ENCODE measurements around the gene C6orf62. TPM values are rescaled to one million over a fixed set of nuclear protein-coding genes. Genes with fewer than 3 reads are reported as not detected.

The C6orf62 gene
- total and polyA plus RNA-seq, 12 donors, result 52.3 to 121 (median 102) TPM

DNA sequence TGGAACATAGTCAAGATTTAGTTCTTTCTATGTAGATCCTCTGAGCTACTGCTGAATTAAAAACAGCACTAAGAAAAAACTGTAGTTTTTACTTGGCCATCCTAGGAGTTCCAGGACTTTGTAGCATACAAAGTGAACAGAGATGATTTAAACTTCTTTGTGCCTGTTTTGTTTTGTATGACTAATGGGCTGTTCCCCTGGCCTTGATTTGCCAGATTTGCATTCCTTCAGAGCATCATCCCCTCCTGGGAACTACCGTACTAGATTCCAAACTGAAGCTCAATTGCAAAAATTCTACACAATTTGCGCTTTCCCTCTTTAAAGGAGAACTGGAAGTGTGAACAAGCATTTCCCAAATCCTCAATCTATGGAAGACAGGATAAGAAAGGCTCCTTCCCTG, 29.0 kb downstream of the C6orf62 start:
- WGBS, 4 donors, result 55 to 67% (median 64%) methylated on average over 2 of the region's 2 CpGs
- Histone ChIP-seq H3K36me3 (replicated peaks in 1 of 2) (no peaks in the 10 kb centered on the region), H3K27ac (no peak overlapping the region), H3K9me3 (replicated peaks in 1 of 3) (no peaks in the 10 kb centered on the region), H3K4me1 (replicated peaks in 1 of 2) (peaks cover 0 to 5% of the 10 kb centered on the region in 2 donors), H3K27me3 (no peaks in the 10 kb centered on the region), H3K4me3 (no peak overlapping the region)
- TF ChIP-seq, protein P1, sequence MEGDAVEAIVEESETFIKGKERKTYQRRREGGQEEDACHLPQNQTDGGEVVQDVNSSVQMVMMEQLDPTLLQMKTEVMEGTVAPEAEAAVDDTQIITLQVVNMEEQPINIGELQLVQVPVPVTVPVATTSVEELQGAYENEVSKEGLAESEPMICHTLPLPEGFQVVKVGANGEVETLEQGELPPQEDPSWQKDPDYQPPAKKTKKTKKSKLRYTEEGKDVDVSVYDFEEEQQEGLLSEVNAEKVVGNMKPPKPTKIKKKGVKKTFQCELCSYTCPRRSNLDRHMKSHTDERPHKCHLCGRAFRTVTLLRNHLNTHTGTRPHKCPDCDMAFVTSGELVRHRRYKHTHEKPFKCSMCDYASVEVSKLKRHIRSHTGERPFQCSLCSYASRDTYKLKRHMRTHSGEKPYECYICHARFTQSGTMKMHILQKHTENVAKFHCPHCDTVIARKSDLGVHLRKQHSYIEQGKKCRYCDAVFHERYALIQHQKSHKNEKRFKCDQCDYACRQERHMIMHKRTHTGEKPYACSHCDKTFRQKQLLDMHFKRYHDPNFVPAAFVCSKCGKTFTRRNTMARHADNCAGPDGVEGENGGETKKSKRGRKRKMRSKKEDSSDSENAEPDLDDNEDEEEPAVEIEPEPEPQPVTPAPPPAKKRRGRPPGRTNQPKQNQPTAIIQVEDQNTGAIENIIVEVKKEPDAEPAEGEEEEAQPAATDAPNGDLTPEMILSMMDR (IDR thresholded peaks at IDR 0.05), result no peak
- TF ChIP-seq POLR2A (IDR thresholded peaks at IDR 0.05), result no peak
- no peak for DNase-seq
- intact Hi-C loops (cut with DNase I), result loop anchor here in 1 of 2 donors (5.0 to 10.0 kb wide), 2 partner anchors 108 to 265 kb away; no protein-coding TSS in a partner anchor

DNA sequence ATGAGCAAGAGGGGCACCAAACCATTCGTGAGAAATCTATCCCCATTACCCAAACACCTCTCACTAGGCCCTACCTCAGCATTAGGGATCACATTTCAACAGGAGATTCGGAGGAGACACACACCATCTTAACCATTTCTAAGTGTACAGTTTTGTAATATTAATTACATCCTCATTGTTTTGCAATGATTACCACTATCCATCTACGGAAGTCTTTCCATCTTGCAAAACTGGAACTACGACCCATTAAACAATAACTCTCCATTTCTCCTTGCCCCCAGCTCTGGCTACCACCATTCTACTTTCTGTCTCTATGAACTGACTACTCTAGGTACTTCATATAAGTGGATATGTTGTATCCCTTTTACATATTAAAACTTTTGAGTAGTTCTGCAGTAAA, 32.0 kb downstream of the C6orf62 start:
- H3K4me3 ChIP-seq, result no peak overlapping the region
- no peak overlapping the region for H3K27ac ChIP-seq
- H3K4me1 ChIP-seq (replicated peaks in 1 of 2), result peaks cover 0 to 5% of the 10 kb centered on the region in 2 donors
- no peak for DNase-seq
- H3K9me3 ChIP-seq (replicated peaks in 1 of 3), result no peaks in the 10 kb centered on the region
- 90 to 95% (median 92%) methylated on average over 4 of the region's 4 CpGs for WGBS, 4 donors
- no peaks in the 10 kb centered on the region for H3K27me3 ChIP-seq
- no peaks in the 10 kb centered on the region for H3K36me3 ChIP-seq (replicated peaks in 1 of 2)
- TF ChIP-seq, protein P1 (IDR thresholded peaks at IDR 0.05), result no peak
- TF ChIP-seq POLR2A (IDR thresholded peaks at IDR 0.05), result no peak
- intact Hi-C loops (cut with DNase I), result no loop called here

DNA sequence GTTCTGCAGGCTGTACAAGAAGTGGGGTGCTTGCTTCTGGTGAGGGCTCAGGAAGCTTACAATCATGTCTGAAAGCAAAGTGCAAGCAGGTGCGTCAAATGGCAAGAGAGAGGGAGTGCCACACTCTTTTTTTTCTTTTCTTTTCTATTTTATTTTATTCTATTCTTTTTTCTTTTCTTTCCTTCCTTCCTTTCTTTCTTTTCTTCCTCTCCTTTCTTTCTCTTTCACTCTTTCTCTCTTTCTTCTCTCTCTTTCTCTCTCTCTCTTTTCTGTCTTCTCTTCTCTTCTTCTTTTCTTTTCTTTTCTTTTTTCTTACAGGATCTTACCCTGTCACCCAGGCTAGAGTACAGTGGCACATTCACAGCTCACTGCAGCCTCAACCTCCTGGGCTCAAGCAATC, 32.5 kb downstream of the C6orf62 start:
- Histone ChIP-seq H3K4me3 (no peak overlapping the region), H3K9me3 (replicated peaks in 1 of 3) (no peaks in the 10 kb centered on the region), H3K27me3 (no peaks in the 10 kb centered on the region), H3K36me3 (replicated peaks in 1 of 2) (no peaks in the 10 kb centered on the region), H3K27ac (no peak overlapping the region), H3K4me1 (replicated peaks in 1 of 2) (peaks cover 0 to 5% of the 10 kb centered on the region in 2 donors)
- no peak for DNase-seq
- WGBS, 4 donors, result 88 to 100% (median 92%) methylated on average over 1 of the region's 1 CpG
- TF ChIP-seq, protein P1 (IDR thresholded peaks at IDR 0.05), result no peak
- no peak for TF ChIP-seq POLR2A (IDR thresholded peaks at IDR 0.05)
- intact Hi-C loops (cut with DNase I), result no loop called here

DNA sequence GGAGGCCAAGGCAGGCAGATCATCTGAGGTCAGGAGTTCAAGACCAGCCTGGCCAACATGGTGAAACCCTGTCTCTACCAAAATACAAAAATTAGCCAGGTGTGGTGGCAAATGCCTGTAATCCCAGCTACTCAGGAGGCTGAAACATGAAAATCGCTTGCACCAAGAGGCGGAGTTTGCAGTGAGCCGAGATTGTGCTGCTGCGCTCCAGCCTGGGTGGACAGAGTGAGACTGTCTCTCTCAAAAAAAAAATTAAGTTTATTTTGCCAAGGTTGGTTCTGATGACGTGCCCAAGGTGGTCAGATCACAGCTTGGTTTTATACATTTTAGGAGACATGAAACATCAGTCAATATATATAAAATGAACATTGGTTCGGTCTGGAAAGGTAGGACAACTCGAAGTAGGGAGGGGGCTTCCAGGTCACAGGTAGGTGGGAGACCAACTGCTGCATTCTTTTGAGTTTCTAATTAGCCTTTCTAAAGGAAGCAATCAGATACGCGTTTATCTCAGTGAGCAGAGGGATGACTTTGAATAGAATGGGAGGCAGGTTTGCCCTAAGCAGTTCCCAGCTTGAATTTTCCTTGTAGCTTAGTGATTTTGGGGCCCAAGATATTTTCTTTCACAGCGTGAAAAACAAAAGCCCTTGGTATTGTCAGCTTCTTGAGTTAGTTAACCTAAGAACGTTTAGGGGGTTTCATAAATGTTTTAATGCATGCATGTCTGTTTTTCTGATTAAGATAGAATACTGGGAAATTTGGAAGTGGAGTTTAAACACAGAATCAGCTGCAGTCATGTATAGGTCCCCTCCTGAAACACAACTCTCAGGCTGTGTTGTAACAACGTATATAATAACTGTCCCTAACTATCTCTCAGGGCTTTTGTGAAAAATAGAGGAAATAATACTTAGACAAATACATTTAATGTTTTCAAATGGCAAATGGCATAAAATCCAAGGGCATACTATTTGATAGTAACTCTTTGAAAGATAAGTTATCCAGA, 35.4 kb downstream of the C6orf62 start:
- TF ChIP-seq, protein P1 (IDR thresholded peaks at IDR 0.05), result no peak
- TF ChIP-seq POLR2A (IDR thresholded peaks at IDR 0.05), result no peak
- no peak for DNase-seq
- Histone ChIP-seq H3K4me1 (replicated peaks in 1 of 2) (no peaks in the 10 kb centered on the region), H3K27ac (no peak overlapping the region), H3K27me3 (no peaks in the 10 kb centered on the region), H3K4me3 (no peak overlapping the region), H3K36me3 (replicated peaks in 1 of 2) (no peaks in the 10 kb centered on the region), H3K9me3 (replicated peaks in 1 of 3) (no peaks in the 10 kb centered on the region)
- 75 to 82% (median 79%) methylated on average over 12 of the region's 12 CpGs for WGBS, 4 donors
- intact Hi-C loops (cut with DNase I), result no loop called here

Measured in adrenal gland (tissue), 12 donors.